Fibroblast of lung (primary cell): Measurements from ENCODE around the gene IGFN1.

ENCODE experiments used
- CTCF ChIP-seq, 2 donors: IDR thresholded peaks in 1 of 2; conservative IDR thresholded peaks in 1 of 2; 1 replicate in 1 of 2; 2 replicates in 1 of 2; pipeline ENCODE4 v1.5.1; 2011 to 2012; ENCODE audit warnings: low read length in 2 of 2, control low read depth in 1 of 2, inconsistent platforms in 1 of 2, low read depth in 1 of 2, mild to moderate bottlenecking in 1 of 2
- EZH2 ChIP-seq: IDR thresholded peaks from 2 replicates; pipeline ENCODE4 v1.5.1; 2012; ENCODE audit warnings: low read length, control low read depth, mild to moderate bottlenecking; ENCODE audit errors: missing control alignments

DNA sequence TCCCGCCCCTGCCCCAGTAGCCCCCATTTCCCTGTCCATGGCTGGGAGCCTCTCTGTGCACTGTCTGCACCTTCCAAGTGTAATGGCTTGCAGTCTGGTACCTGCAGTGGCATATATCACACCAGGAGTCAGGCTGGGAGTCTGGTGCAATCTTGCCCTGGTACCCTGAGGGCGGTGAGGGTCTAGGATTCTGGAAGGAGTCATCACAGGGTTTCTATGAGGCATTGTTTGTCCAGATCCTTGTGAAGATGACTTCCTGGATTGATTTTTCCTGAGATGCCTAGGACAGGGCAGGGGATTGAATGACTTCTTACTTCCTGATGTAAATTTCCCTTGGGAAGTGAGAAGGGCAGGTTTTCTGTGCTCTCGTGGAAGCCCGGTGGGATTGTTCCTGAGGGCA, 86.8 kb downstream of the IGFN1 start:
- TF ChIP-seq CTCF (conservative IDR thresholded peaks at IDR 0.05 in 1 of 2, IDR thresholded peaks at IDR 0.05 in 1 of 2; ENCODE audit: low read depth in 1 of 2, low read length in 2 of 2) = no peak
- TF ChIP-seq EZH2 = no peak
